Tibial nerve (tissue), 4 donors: ENCODE results near the gene KTI12.
"Not testable (repeated sequence)": the region's sequence is repeated elsewhere in the genome, so short reads cannot be mapped to it uniquely, and the experiment has no call there.

Source experiments
- EP300 ChIP-seq, 2 donors: sonication (generic); formaldehyde crosslinking; IDR thresholded peaks; one replicate each; pipeline ENCODE4 v1.6.1; 2017; ENCODE audit warnings: antibody characterized with exemption in 2 of 2, mild to moderate bottlenecking in 1 of 2
- TF ChIP-seq, protein P1 (sequence below), 5 experiments: fragments of 200-600 bp in 3 of 5; fragments of 450-650 bp in 2 of 5; sonication (generic) in 3 of 5; IDR thresholded peaks; one replicate each; pipeline ENCODE4 v1.5.1; 2016 to 2019; ENCODE audit warnings: antibody characterized with exemption in 5 of 5, mild to moderate bottlenecking in 3 of 5, moderate library complexity in 2 of 5

DNA sequence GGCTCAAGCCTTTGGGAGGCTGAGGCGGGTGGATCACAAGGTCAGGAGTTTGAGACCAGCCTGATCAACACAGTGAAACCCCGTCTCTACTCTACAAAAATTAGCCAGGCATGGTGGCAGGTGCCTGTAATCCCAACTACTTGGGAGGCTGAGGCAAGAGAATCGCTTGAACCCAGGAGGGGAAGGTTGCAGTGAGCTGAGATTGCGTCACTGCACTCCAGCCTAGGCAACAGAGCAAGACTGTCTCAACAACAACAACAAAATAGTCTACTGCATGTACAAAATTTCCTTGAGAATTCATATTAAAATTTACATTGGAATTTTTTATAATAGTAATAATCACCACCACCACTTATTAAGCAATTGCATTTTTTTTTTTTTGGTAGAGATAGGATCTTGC lies 15.7 kb upstream of the KTI12 start:
- TF ChIP-seq EP300 (IDR thresholded peaks at IDR 0.05) = not testable (repeated sequence)
- TF ChIP-seq, protein P1, sequence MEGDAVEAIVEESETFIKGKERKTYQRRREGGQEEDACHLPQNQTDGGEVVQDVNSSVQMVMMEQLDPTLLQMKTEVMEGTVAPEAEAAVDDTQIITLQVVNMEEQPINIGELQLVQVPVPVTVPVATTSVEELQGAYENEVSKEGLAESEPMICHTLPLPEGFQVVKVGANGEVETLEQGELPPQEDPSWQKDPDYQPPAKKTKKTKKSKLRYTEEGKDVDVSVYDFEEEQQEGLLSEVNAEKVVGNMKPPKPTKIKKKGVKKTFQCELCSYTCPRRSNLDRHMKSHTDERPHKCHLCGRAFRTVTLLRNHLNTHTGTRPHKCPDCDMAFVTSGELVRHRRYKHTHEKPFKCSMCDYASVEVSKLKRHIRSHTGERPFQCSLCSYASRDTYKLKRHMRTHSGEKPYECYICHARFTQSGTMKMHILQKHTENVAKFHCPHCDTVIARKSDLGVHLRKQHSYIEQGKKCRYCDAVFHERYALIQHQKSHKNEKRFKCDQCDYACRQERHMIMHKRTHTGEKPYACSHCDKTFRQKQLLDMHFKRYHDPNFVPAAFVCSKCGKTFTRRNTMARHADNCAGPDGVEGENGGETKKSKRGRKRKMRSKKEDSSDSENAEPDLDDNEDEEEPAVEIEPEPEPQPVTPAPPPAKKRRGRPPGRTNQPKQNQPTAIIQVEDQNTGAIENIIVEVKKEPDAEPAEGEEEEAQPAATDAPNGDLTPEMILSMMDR (IDR thresholded peaks at IDR 0.05) = not testable (repeated sequence)
